ENCODE measurements around the gene SOX9.
"Not testable (repeated sequence)": the region's sequence is repeated elsewhere in the genome, so short reads cannot be mapped to it uniquely, and the experiment has no call there.

SOX9 gene

GRCh38 chr17:72137161-72137560 lies 16.3 kb downstream of the SOX9 start:
- H3K4me2 ChIP-seq (ENCODE audit: low read depth, low read length, poor library complexity, severe bottlenecking), result no peak overlapping the region
- H3K27ac ChIP-seq (ENCODE audit: low read depth, low read length), result no peak overlapping the region
- no peak overlapping the region for H3K4me3 ChIP-seq (ENCODE audit: insufficient read depth, low read length, poor library complexity, severe bottlenecking)

GRCh38 chr17:72139212-72139611 lies 18.4 kb downstream of the SOX9 start:
- H3K27ac ChIP-seq (ENCODE audit: low read depth, low read length), result no peak overlapping the region
- H3K4me3 ChIP-seq (ENCODE audit: insufficient read depth, low read length, poor library complexity, severe bottlenecking), result no peak overlapping the region
- H2AFZ ChIP-seq (ENCODE audit: low read depth, low read length, severe bottlenecking), result no peak overlapping the region
- H3K27me3 ChIP-seq (ENCODE audit: low read length), result no peaks in the 10 kb centered on the region
- H3K79me2 ChIP-seq (ENCODE audit: insufficient read depth, low read length), result no peaks in the 10 kb centered on the region
- no peaks in the 10 kb centered on the region for H4K20me1 ChIP-seq (ENCODE audit: low read depth, low read length)
- no peak overlapping the region for H3K9ac ChIP-seq (ENCODE audit: low read length)
- no peaks in the 10 kb centered on the region for H3K9me3 ChIP-seq (ENCODE audit: insufficient read depth, low read length)
- H3K9me2 ChIP-seq (replicated peaks; ENCODE audit: insufficient read depth, low read length), result no peaks in the 10 kb centered on the region
- TF ChIP-seq CTCF (IDR thresholded peaks at IDR 0.05; ENCODE audit: insufficient read depth, low read length, poor library complexity, severe bottlenecking), result no peak
- no peak for TF ChIP-seq EZH2phosphoT487 (conservative IDR thresholded peaks at IDR 0.05; ENCODE audit: low read length)
- H3K4me2 ChIP-seq (ENCODE audit: low read depth, low read length, poor library complexity, severe bottlenecking), result no peak overlapping the region
- H3F3A ChIP-seq (ENCODE audit: insufficient read depth), result no peaks in the 10 kb centered on the region
- no peaks in the 10 kb centered on the region for H3K36me3 ChIP-seq (ENCODE audit: low read length)

More at GRCh38 chr17:72137161-72137560, 16.3 kb downstream of the SOX9 start:
- no peaks in the 10 kb centered on the region for H4K20me1 ChIP-seq (ENCODE audit: low read depth, low read length)
- H2AFZ ChIP-seq (ENCODE audit: low read depth, low read length, severe bottlenecking), result no peak overlapping the region
- no peaks in the 10 kb centered on the region for H3K36me3 ChIP-seq (ENCODE audit: low read length)
- H3K9ac ChIP-seq (ENCODE audit: low read length), result no peak overlapping the region
- H3K27me3 ChIP-seq (ENCODE audit: low read length), result no peaks in the 10 kb centered on the region
- no peaks in the 10 kb centered on the region for H3K9me2 ChIP-seq (replicated peaks; ENCODE audit: insufficient read depth, low read length)
- TF ChIP-seq CTCF (IDR thresholded peaks at IDR 0.05; ENCODE audit: insufficient read depth, low read length, poor library complexity, severe bottlenecking) (no peak), EZH2phosphoT487 (conservative IDR thresholded peaks at IDR 0.05; ENCODE audit: low read length) (no peak)
- no peaks in the 10 kb centered on the region for H3F3A ChIP-seq (ENCODE audit: insufficient read depth)
- H3K79me2 ChIP-seq (ENCODE audit: insufficient read depth, low read length), result no peaks in the 10 kb centered on the region
- no peaks in the 10 kb centered on the region for H3K9me3 ChIP-seq (ENCODE audit: insufficient read depth, low read length)

- no peak overlapping the region for H3K4me3 ChIP-seq (ENCODE audit: insufficient read depth, low read length, poor library complexity, severe bottlenecking)
- no peaks in the 10 kb centered on the region for H3K9me2 ChIP-seq (replicated peaks; ENCODE audit: insufficient read depth, low read length)
- no peaks in the 10 kb centered on the region for H3K79me2 ChIP-seq (ENCODE audit: insufficient read depth, low read length)
- no peak overlapping the region for H3K9ac ChIP-seq (ENCODE audit: low read length)
- H3F3A ChIP-seq (ENCODE audit: insufficient read depth), result no peaks in the 10 kb centered on the region
- no peak overlapping the region for H3K4me2 ChIP-seq (ENCODE audit: low read depth, low read length, poor library complexity, severe bottlenecking)
- no peaks in the 10 kb centered on the region for H3K27me3 ChIP-seq (ENCODE audit: low read length)
- H3K36me3 ChIP-seq (ENCODE audit: low read length), result no peaks in the 10 kb centered on the region
- H3K27ac ChIP-seq (ENCODE audit: low read depth, low read length), result no peak overlapping the region
- no peaks in the 10 kb centered on the region for H3K9me3 ChIP-seq (ENCODE audit: insufficient read depth, low read length)
- no peak overlapping the region for H2AFZ ChIP-seq (ENCODE audit: low read depth, low read length, severe bottlenecking)
- TF ChIP-seq CTCF (IDR thresholded peaks at IDR 0.05; ENCODE audit: insufficient read depth, low read length, poor library complexity, severe bottlenecking) (no peak), EZH2phosphoT487 (conservative IDR thresholded peaks at IDR 0.05; ENCODE audit: low read length) (no peak)
- no peaks in the 10 kb centered on the region for H4K20me1 ChIP-seq (ENCODE audit: low read depth, low read length)
Measured at GRCh38 chr17:72141336-72141735, 20.5 kb downstream of the SOX9 start.

GRCh38 chr17:72142097-72142496 lies 21.3 kb downstream of the SOX9 start:
- H2AFZ ChIP-seq (ENCODE audit: low read depth, low read length, severe bottlenecking); H3K4me2 ChIP-seq (ENCODE audit: low read depth, low read length, poor library complexity, severe bottlenecking); H3K27ac ChIP-seq (ENCODE audit: low read depth, low read length); H3K9me3 ChIP-seq (ENCODE audit: insufficient read depth, low read length); H3K4me3 ChIP-seq (ENCODE audit: insufficient read depth, low read length, poor library complexity, severe bottlenecking); H3K27me3 ChIP-seq (ENCODE audit: low read length); H3K36me3 ChIP-seq (ENCODE audit: low read length); H3F3A ChIP-seq (ENCODE audit: insufficient read depth); H3K9ac ChIP-seq (ENCODE audit: low read length); H3K9me2 ChIP-seq (replicated peaks; ENCODE audit: insufficient read depth, low read length); H4K20me1 ChIP-seq (ENCODE audit: low read depth, low read length); H3K79me2 ChIP-seq (ENCODE audit: insufficient read depth, low read length): not testable (repeated sequence)
